ENCODE measurements around the gene USP32.
"Not testable (repeated sequence)": the region's sequence is repeated elsewhere in the genome, so short reads cannot be mapped to it uniquely, and the experiment has no call there.

Gene USP32

DNA sequence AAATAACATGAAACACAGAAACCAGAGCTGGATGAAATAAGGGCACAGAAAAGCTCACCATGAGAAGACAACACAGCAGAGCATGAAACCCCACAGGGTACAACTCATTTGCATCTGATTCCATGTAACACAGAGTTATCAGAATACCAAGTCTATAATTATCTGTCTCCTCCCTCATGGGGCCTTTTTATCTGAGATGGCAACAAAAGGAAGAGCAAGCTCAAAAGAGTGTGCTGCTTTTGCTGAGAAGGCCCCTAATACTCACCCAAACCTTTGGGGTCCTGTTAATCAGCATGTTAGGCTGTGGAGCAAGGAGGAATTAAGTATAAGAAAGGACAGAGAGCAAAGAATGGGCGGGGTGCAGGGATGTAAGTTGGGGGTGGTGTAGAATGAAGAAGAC, 205.6 kb downstream of the USP32 start:
- Histone ChIP-seq H3K4me2 (ENCODE audit: low read length) (peak overlapping the region; percentile 30; the same call in 1 of the 2 replicates), H3K36me3 (ENCODE audit: insufficient read depth, low read length) (peaks cover 23% of the 10 kb centered on the region), H3K4me1 (ENCODE audit: insufficient read depth, low read length, severe bottlenecking) (peaks cover 17% of the 10 kb centered on the region), H3K27ac (ENCODE audit: low read depth, low read length, poor library complexity, severe bottlenecking) (peak overlapping the region; percentile 29)
- H3K9me2 ChIP-seq (ENCODE audit: low read depth, low read length); H3K9ac ChIP-seq (ENCODE audit: low read length); H3K9me3 ChIP-seq (ENCODE audit: low read length); H3K27me3 ChIP-seq (ENCODE audit: insufficient read depth, low read length); H4K20me1 ChIP-seq (ENCODE audit: insufficient read depth, low read length); H3F3A ChIP-seq (ENCODE audit: insufficient read depth, low read length); H2AFZ ChIP-seq (ENCODE audit: low read length); H3K4me3 ChIP-seq (ENCODE audit: low read depth, low read length, poor library complexity, severe bottlenecking); H3K79me2 ChIP-seq (ENCODE audit: insufficient read depth, low read length): not testable (repeated sequence)

DNA sequence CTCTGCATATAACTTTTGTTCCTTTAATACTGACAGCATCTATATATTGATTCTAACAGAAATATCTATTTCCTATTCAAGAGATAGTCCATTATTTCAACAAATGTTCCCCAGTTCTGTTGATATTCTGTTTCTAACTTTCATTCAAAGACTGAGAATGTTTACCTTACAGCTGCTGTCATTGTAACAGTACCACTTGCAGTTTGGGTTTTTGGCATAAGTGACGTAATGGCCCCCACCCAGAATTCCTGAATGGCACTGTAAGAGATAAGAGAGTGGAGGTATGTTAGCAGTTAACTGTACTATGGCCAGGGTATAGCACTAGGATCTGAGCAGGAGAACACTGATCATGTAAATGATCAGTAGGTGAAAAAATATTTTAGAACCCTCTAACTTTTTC, 211.6 kb downstream of the USP32 start:
- H2AFZ ChIP-seq (ENCODE audit: low read length); H3K9ac ChIP-seq (ENCODE audit: low read length); H3K4me3 ChIP-seq (ENCODE audit: low read depth, low read length, poor library complexity, severe bottlenecking); H3K4me1 ChIP-seq (ENCODE audit: insufficient read depth, low read length, severe bottlenecking); H3K4me2 ChIP-seq (ENCODE audit: low read length); H3K9me3 ChIP-seq (ENCODE audit: low read length); H3K27me3 ChIP-seq (ENCODE audit: insufficient read depth, low read length); H3F3A ChIP-seq (ENCODE audit: insufficient read depth, low read length); H3K27ac ChIP-seq (ENCODE audit: low read depth, low read length, poor library complexity, severe bottlenecking); H3K79me2 ChIP-seq (ENCODE audit: insufficient read depth, low read length); H4K20me1 ChIP-seq (ENCODE audit: insufficient read depth, low read length); H3K9me2 ChIP-seq (ENCODE audit: low read depth, low read length): not testable (repeated sequence)
- H3K36me3 ChIP-seq (ENCODE audit: insufficient read depth, low read length): peaks cover 20% of the 10 kb centered on the region; the same call in 1 of the 2 replicates

- H3K27me3 ChIP-seq (ENCODE audit: insufficient read depth, low read length); H3K9ac ChIP-seq (ENCODE audit: low read length); H4K20me1 ChIP-seq (ENCODE audit: insufficient read depth, low read length); H3K9me2 ChIP-seq (ENCODE audit: low read depth, low read length); H3F3A ChIP-seq (ENCODE audit: insufficient read depth, low read length); H3K4me1 ChIP-seq (ENCODE audit: insufficient read depth, low read length, severe bottlenecking); H3K9me3 ChIP-seq (ENCODE audit: low read length); H2AFZ ChIP-seq (ENCODE audit: low read length); H3K4me3 ChIP-seq (ENCODE audit: low read depth, low read length, poor library complexity, severe bottlenecking); H3K4me2 ChIP-seq (ENCODE audit: low read length); H3K79me2 ChIP-seq (ENCODE audit: insufficient read depth, low read length); H3K27ac ChIP-seq (ENCODE audit: low read depth, low read length, poor library complexity, severe bottlenecking): not testable (repeated sequence)
- H3K36me3 ChIP-seq (ENCODE audit: insufficient read depth, low read length): peaks cover 16% of the 10 kb centered on the region; the same call in 1 of the 2 replicates
Observed at GRCh38 chr17:60178180-60178579, 213.8 kb downstream of the USP32 start.

DNA sequence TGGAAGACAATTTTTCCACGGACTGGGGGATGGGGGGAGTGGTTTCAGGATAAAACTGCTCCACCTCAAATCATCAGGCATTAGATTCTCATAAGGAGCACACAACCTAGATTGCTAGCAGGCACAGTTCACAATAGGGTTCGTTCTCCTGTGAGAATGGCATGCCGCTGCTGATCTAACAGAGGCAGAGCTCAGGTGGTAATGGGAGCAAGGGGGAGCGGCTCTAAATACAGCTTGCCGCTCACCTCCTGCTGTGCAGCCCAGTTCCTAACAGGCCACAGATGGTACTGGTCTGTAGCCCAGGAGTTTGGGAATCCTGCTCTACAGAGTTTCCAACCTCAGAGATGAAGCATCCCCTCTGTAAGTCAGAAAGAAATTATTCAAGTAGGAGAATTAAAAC, 215.2 kb downstream of the USP32 start:
- not testable (repeated sequence) for H4K20me1 ChIP-seq (ENCODE audit: insufficient read depth, low read length); H3K27me3 ChIP-seq (ENCODE audit: insufficient read depth, low read length); H3K4me1 ChIP-seq (ENCODE audit: insufficient read depth, low read length, severe bottlenecking); H3K27ac ChIP-seq (ENCODE audit: low read depth, low read length, poor library complexity, severe bottlenecking); H3K9me3 ChIP-seq (ENCODE audit: low read length); H3K79me2 ChIP-seq (ENCODE audit: insufficient read depth, low read length); H3K4me2 ChIP-seq (ENCODE audit: low read length); H3K9me2 ChIP-seq (ENCODE audit: low read depth, low read length); H3K9ac ChIP-seq (ENCODE audit: low read length); H3K4me3 ChIP-seq (ENCODE audit: low read depth, low read length, poor library complexity, severe bottlenecking); H2AFZ ChIP-seq (ENCODE audit: low read length); H3F3A ChIP-seq (ENCODE audit: insufficient read depth, low read length)
- peaks cover 12% of the 10 kb centered on the region; the same call in 1 of the 2 replicates for H3K36me3 ChIP-seq (ENCODE audit: insufficient read depth, low read length)

- H3K4me1 ChIP-seq (ENCODE audit: insufficient read depth, low read length, severe bottlenecking); H3K9me2 ChIP-seq (ENCODE audit: low read depth, low read length); H3F3A ChIP-seq (ENCODE audit: insufficient read depth, low read length); H3K36me3 ChIP-seq (ENCODE audit: insufficient read depth, low read length); H3K9ac ChIP-seq (ENCODE audit: low read length); H4K20me1 ChIP-seq (ENCODE audit: insufficient read depth, low read length); H3K27me3 ChIP-seq (ENCODE audit: insufficient read depth, low read length); H3K79me2 ChIP-seq (ENCODE audit: insufficient read depth, low read length); H2AFZ ChIP-seq (ENCODE audit: low read length); H3K4me2 ChIP-seq (ENCODE audit: low read length); H3K4me3 ChIP-seq (ENCODE audit: low read depth, low read length, poor library complexity, severe bottlenecking); H3K27ac ChIP-seq (ENCODE audit: low read depth, low read length, poor library complexity, severe bottlenecking); H3K9me3 ChIP-seq (ENCODE audit: low read length): not testable (repeated sequence)
- peak; percentile 32; the same call in 1 of the 2 replicates for TF ChIP-seq CTCF (IDR thresholded peaks at IDR 0.05; ENCODE audit: low read length)
Observed at GRCh38 chr17:60174767-60175166, 217.2 kb downstream of the USP32 start.

Data from OCI-LY1 (cell line).